ENCODE data around the gene ITGA1.

ITGA1 gene

GRCh38 chr5:52993367-52993766 lies 205.7 kb downstream of the ITGA1 start:
- TF ChIP-seq ZNF830 (tag by site-specific recombination; IDR thresholded peaks at IDR 0.05; ENCODE audit: low read depth): no peak
- Histone ChIP-seq H3K27ac (ENCODE audit: extremely low read depth, low read depth, low read length) (no peak overlapping the region), H3K4me1 (ENCODE audit: control insufficient read depth, insufficient read depth, low read length) (no peaks in the 10 kb centered on the region; the same call in 1 of the 2 replicates), H3K9me3 (ENCODE audit: control insufficient read depth, insufficient read depth, low read depth, low read length) (no peaks in the 10 kb centered on the region), H3K4me3 (ENCODE audit: low read depth, low read length) (no peak overlapping the region), H3K36me3 (ENCODE audit: control insufficient read depth in 2 of 2, insufficient read depth in 1 of 2, low read length in 2 of 2) (peaks cover 4 to 9% of the 10 kb centered on the region in 2 experiments; a peak in 2 of 3 replicates)
- ChIA-PET CTCF (interaction anchor here (0.5 to 0.6 kb wide), 2 partner anchors 17 to 41 kb away, joined by 3 to 6 read pairs; no protein-coding TSS in a partner anchor), POLR2A (no interaction called here)

GRCh38 chr5:52994266-52994665 lies 206.6 kb downstream of the ITGA1 start:
- ChIA-PET POLR2A (no interaction called here), CTCF (no interaction called here)
- TF ChIP-seq ZNF221 (tag by site-specific recombination; IDR thresholded peaks at IDR 0.05; ENCODE audit: borderline replicate concordance): no peak
- TF ChIP-seq BCL6B (tag by site-specific recombination; IDR thresholded peaks at IDR 0.05): no peak
- no peak for TF ChIP-seq GLIS1 (tag by site-specific recombination; IDR thresholded peaks at IDR 0.05)
- no peak for TF ChIP-seq ZNF112 (tag by site-specific recombination; IDR thresholded peaks at IDR 0.05)
- no peak for TF ChIP-seq PRDM4 (tag by site-specific recombination; IDR thresholded peaks at IDR 0.05)
- TF ChIP-seq ZSCAN4 (tag by site-specific recombination; IDR thresholded peaks at IDR 0.05): no peak
- no peak for TF ChIP-seq ZNF449 (tag by site-specific recombination; IDR thresholded peaks at IDR 0.05)
- no peak for TF ChIP-seq ZNF366 (tag by site-specific recombination; conservative IDR thresholded peaks at IDR 0.05)
- TF ChIP-seq ZSCAN18 (tag by site-specific recombination; IDR thresholded peaks at IDR 0.05): no peak
- TF ChIP-seq ZSCAN16 (tag by site-specific recombination; IDR thresholded peaks at IDR 0.05): no peak
- TF ChIP-seq TRIM28 (IDR thresholded peaks at IDR 0.05; ENCODE audit: borderline replicate concordance, low read length): no peak
- TF ChIP-seq ZSCAN5A (tag by site-specific recombination; IDR thresholded peaks at IDR 0.05): no peak
- TF ChIP-seq ZNF645 (tag by site-specific recombination; IDR thresholded peaks at IDR 0.05): no peak
- no peak for TF ChIP-seq ZNF341 (tag by site-specific recombination; IDR thresholded peaks at IDR 0.05; ENCODE audit: low read depth)
- TF ChIP-seq ZNF626 (tag by site-specific recombination; IDR thresholded peaks at IDR 0.05): no peak
- peaks cover 4 to 9% of the 10 kb centered on the region in 2 experiments; a peak in 2 of 3 replicates for H3K36me3 ChIP-seq (ENCODE audit: control insufficient read depth in 2 of 2, insufficient read depth in 1 of 2, low read length in 2 of 2)
- H3K4me1 ChIP-seq (ENCODE audit: control insufficient read depth, insufficient read depth, low read length): no peaks in the 10 kb centered on the region; the same call in 1 of the 2 replicates
- no peak overlapping the region for H3K27ac ChIP-seq (ENCODE audit: extremely low read depth, low read depth, low read length)
- no peaks in the 10 kb centered on the region for H3K9me3 ChIP-seq (ENCODE audit: control insufficient read depth, insufficient read depth, low read depth, low read length)
- H3K4me3 ChIP-seq (ENCODE audit: low read depth, low read length): no peak overlapping the region
